Regular cardiac myocyte (primary cell): Measurements from ENCODE around the gene TRAPPC2L. TPM values are rescaled to one million over a fixed set of nuclear protein-coding genes. Genes with fewer than 3 reads are reported as not detected.

Experiments used
- total RNA-seq: library from RNA; depleted of rRNA; stranded (reverse); fragments of >200 nt; gene quantifications from 2 replicates; pipeline ENCODE4 v1.2.3, GENCODE V29; 2014

Gene TRAPPC2L
- 36.4 and 53.1 TPM in 2 replicates for total RNA-seq

GRCh38 chr16:88856828-88857727, at the start of gene TRAPPC2L, which contains the start of gene GALNS:
Gene TRAPPC2L (plus strand): TSS chr16:88857127. CDS start chr16:88857151, 24 bp downstream.
Gene GALNS (minus strand): TSS chr16:88856947. CDS start chr16:88856877, 70 bp downstream.

DNA sequence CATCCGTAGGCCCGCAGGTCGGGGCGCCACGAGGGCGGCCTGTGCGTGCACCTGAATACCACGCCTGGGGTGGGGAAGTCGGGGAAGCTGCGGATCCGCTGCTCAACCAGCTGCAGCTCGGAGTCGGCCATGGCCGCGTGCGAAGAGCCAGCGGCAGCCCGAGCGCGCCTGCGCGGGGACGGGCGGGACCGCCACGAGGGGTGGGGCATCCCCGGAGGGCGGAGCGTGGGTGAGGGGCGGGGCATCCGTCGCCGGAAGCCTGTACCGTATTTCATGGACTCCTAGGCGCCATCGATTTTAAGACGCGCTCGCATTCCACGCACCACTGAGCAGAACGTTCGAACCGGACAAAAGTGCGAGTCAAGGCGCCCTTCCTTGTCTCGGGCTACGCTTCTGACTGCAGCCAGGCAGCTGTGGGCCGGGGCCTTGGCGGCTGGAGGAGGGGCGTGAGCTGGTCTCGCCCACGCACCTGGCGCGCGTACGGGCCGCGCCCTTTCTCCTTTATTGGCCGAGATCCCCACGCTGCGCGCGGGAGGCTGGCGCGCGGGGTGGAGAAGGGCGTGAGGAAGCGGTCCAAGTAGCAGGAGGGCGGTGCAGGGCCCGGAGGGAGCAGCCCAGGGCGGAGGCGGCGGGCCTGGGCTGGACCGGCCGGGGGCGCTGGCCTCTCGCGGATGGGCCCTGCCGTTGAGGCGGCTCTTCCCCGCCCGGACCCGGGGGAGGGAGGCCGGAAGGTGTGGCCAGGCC, 45.0 kb upstream of the TRAPPC2L start, which contains the start of gene APRT:
TSS of gene APRT (minus strand) at position 160 of the 744 bp plus-strand sequence. CDS start at position 131, 29 bp downstream.

DNA sequence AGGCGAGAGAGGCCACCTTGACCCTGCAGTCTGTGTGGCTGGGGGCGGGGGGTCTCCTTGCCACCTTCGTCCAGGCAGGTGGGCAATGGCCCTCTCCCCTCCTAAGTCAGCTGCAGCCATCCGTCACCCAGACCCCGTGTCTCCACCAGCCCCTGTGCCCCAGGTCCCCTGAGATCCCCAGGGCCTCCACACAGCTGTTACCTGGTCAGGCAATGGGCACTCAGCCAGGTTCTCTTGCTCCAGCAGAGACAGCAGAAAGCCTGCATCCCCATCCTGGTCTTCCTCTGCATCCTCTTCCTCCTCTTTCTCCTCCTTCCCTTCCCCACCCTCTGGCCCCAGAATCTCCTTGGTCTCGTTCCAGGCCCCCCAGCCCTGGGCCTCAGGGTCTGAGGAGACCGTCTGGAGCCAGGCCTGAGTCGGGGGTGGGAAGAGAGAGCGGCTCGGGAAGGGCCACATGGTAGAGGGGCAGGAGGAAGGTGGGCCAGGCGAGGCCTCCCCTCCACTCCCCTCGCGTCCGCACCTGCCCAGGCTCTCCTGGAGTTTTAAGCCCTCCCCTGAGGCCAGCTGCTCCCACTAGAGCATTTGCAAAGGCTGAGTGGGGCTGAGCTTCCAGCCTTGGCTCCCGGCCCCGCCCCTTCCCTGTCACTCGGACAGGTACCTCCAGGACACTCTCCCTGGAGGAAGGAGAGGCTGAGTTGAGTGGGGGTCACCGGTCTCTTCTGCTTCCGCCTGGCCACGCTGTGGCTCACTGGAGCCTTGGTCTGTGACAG, 9.4 kb downstream of the TRAPPC2L start, which contains the start of gene PABPN1L:
TSS of gene PABPN1L (minus strand) at position 510 of the 770 bp plus-strand sequence. CDS start at position 456, 54 bp downstream.

Other genes starting within 250 kb of the TRAPPC2L start
- gene IL17C, start 218.6 kb upstream of the TRAPPC2L start, total RNA-seq, result not detected in 2 replicates
- 247 and 346 TPM in 2 replicates for gene CYBA, start 206.1 kb upstream of the TRAPPC2L start, total RNA-seq
- 41.0 and 45.1 TPM in 2 replicates for gene MVD, start 194.0 kb upstream of the TRAPPC2L start, total RNA-seq
- gene SNAI3, start 170.6 kb upstream of the TRAPPC2L start, total RNA-seq, result not detected in 2 replicates
- gene RNF166, start 150.7 kb upstream of the TRAPPC2L start, total RNA-seq, result 11.9 and 15.8 TPM in 2 replicates
- 13.0 and 34.1 TPM in 2 replicates for gene CTU2, start 150.6 kb upstream of the TRAPPC2L start, total RNA-seq
- 140 and 243 TPM in 2 replicates for gene PIEZO1, start 71.9 kb upstream of the TRAPPC2L start, total RNA-seq
- gene CDT1, start 53.3 kb upstream of the TRAPPC2L start, total RNA-seq, result 3.9 and 19.4 TPM in 2 replicates
- gene APRT, start 45.2 kb upstream of the TRAPPC2L start, total RNA-seq, result 57.5 and 76.3 TPM in 2 replicates
- 16.5 and 21.1 TPM in 2 replicates for gene GALNS, start 180 bp upstream of the TRAPPC2L start, total RNA-seq
- gene PABPN1L, start 9.5 kb downstream of the TRAPPC2L start, total RNA-seq, result not detected in 2 replicates
- gene CBFA2T3, start 120.1 kb downstream of the TRAPPC2L start, total RNA-seq, result not detected in 2 replicates
- 13.0 and 18.4 TPM in 2 replicates for gene ACSF3, start 236.7 kb downstream of the TRAPPC2L start, total RNA-seq